ENCODE measurements around the gene LRRC55.

Gene LRRC55

DNA sequence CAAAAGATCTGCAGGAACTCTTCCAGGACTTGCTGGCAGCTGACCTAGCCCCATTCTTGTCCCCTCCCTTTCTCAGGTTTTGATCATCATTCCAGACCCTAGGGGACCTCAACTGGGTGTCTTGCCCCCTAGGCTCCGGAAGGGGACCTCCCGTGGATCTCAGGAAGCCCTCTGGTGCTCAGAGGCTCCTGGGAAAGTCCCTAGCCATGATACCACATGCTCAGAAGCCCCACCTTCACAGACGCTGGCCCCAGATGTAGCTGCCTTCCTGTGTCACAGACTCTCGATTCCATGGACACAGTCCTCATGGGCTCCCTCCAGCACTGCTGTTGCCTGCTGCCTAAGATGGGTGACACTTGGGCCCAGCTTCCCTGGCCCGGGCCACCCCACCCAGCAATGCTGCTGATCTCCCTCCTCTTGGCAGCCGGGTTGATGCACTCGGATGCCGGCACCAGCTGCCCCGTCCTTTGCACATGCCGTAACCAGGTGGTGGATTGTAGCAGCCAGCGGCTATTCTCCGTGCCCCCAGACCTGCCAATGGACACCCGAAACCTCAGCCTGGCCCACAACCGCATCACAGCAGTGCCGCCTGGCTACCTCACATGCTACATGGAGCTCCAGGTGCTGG, at the start of gene LRRC55:
Gene LRRC55, plus strand, starts transcription at position 276 of the 628 bp plus-strand sequence. Its CDS starts 70 bp downstream, at position 346.
- no peak for DNase-seq

DNA sequence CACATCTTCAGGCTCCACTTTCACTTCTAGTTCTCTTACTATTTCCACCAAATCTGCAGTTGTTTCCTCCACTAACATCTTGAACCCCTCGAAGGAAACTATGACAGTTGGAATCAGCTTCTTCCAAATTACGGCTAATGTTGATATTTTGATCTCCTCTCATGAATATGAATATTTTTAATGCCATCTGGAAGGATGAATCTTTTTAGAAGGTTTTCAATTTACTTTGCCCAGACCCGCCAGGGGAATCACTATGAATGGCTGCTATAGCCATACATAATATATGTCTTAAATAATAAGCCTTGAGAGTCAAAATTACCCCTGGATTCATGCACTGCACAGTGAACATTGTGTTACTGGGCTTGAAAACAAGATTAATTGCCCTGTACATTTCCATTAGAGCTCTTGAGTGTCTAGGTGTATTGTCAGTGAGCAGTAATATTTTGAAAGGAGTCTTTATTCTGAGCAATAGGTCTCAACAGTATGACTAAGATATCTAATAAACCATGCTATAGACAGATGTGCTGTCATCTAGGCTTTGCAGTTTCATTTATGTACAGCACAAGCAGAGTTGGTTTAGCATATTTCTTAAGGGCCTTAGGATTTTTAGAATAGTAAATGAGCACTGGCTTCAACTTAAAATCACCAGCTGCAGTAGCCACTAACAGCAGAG, 48.3 kb upstream of the LRRC55 start:
- no peak for DNase-seq

DNA sequence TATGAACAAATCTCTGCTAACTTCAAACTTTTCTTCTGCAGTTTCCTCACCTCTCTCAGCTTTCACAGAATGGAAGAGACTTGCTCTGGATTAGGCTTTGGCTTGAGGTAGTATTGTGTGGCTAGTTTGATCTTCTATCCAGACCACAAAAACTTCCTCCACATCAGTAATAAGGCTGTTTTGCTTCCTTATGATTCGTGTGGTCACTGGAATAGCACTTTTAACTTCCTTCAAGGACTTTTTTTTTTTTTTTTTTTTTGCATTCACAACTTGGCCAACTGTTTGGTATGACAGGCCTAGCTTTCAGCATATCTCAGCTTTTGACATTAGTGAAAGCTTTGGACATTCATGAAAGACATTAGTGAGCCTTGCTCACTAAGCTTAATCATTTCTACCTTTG, 47.5 kb upstream of the LRRC55 start:
- no peak for DNase-seq

DNA sequence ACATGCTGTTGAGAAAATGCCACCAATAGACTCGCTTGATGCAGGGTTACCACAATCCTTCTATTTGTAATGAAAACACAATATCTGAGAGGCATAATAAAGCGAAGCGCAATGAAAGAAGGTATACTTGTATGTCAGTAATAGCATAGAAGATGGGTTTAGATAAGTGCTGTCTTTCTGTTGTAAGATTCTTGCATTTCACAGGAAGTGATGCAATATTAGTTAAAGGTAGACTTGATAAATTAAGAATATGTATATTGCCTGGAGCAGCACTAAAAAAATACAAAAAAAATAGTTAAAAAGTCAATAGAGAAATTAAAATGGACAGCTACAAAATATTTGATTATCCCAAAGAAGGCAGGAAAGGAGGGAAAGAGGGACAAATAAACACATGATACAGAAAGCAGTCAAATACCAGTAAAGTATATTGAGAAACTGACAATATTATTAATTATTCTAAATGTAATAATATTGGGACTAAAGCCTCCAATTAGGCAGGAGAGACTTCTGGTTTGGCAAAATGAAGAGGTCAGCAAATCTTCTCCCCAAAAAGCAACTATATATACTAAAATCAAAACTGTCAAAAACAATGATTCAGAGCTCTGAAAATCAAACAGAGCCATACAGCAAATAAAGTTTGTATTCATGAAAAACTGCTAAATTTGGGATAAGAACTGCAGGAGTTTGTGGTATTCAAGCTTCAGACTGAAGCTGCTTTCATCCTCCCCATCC, 46.6 kb upstream of the LRRC55 start:
- DNase-seq = no peak

- DNase-seq = no peak
Measured at GRCh38 chr11:57140568-57140967, 41.2 kb upstream of the LRRC55 start.

GRCh38 chr11:57143459-57143858, 38.3 kb upstream of the LRRC55 start:
- no peak for DNase-seq

DNA sequence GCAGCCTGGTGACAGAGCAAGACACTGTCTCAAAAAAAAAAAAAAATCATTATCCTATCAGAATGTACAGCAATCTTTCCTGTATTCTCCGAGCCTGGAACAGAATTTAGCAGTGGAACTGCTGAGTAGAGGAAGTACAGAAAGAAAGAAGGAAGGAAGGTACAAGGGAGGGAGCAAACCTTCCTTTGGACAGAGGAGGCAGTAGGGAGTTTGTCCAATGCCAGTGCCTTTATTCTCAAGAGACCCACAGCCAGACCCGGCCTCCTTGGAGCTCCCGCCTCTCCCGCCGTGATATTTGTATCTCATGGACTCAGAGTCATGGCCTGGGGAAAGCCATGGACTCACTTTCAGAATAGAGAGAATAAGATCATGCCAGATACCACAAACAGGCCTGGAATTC, 37.7 kb upstream of the LRRC55 start:
- no peak for DNase-seq

- DNase-seq = no peak
Measured at GRCh38 chr11:57144531-57145320, 37.0 kb upstream of the LRRC55 start.

DNA sequence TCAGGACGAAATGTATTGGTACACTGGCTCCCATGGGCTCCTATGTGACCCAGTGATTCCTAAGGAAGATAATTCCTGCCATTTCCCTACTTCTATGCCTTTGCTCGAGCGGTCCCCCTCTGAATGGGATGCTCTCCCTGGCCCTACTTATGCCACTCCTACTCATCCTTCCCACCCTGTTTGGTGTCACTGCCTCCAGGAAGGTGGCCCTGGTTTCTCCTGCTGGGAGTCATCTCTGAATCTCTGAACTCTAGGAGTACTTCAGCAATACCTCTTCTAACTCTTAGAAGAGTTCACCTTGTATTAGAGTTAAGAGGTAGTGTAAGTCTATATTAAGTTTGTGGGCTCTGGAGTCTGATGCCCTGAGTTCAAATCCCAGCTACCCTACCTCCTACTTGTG, 35.5 kb upstream of the LRRC55 start:
- no peak for DNase-seq

GRCh38 chr11:57148621-57149020, 33.1 kb upstream of the LRRC55 start:
- DNase-seq = no peak

DNA sequence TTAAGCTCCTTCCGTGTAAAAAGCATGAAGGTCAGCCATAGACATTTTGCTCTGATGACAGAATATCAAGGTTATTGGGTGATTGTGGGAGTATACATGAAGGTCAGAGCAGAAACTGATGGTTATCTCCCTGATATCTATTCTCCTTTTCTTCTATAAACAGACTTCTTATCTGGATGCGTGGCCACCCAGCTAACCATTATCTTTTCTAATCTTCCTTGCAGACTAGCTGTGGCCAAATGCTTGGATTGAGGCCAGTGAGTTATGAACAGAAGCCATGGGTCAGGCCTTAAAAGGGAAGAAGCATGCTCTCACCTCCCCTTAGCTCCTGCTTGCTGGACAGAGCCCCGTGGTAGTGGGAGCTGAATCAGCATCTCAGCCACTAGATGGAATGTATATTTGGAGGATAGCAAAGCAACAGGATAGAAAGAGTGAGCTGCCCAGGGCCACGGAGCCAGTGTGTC, 31.3 kb upstream of the LRRC55 start:
- DNase-seq = no peak

GRCh38 chr11:57152134-57152533, 29.6 kb upstream of the LRRC55 start:
- no peak for DNase-seq

- DNase-seq = no peak
Measured at GRCh38 chr11:57153448-57153847, 28.3 kb upstream of the LRRC55 start.

DNA sequence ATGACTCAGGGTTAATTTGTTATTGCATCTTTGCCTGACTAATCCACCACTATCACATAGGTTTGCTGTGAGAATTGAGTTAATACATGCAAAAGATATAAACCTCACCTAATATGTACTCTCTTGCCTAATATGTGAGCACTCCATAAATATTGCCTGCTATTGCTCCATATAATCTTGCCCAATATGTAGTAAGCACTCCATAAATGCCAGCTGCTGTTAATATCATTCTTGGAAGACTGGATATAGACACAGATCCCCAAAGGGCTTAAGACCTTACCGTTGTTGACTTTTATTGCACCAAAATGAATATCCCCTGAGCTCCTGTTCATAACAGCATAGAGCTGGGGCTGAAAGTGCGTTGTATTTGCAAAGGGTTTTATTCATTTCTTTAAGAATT, 27.0 kb upstream of the LRRC55 start:
- DNase-seq = no peak

- DNase-seq = no peak
Measured at GRCh38 chr11:57155400-57155799, 26.4 kb upstream of the LRRC55 start.

DNA sequence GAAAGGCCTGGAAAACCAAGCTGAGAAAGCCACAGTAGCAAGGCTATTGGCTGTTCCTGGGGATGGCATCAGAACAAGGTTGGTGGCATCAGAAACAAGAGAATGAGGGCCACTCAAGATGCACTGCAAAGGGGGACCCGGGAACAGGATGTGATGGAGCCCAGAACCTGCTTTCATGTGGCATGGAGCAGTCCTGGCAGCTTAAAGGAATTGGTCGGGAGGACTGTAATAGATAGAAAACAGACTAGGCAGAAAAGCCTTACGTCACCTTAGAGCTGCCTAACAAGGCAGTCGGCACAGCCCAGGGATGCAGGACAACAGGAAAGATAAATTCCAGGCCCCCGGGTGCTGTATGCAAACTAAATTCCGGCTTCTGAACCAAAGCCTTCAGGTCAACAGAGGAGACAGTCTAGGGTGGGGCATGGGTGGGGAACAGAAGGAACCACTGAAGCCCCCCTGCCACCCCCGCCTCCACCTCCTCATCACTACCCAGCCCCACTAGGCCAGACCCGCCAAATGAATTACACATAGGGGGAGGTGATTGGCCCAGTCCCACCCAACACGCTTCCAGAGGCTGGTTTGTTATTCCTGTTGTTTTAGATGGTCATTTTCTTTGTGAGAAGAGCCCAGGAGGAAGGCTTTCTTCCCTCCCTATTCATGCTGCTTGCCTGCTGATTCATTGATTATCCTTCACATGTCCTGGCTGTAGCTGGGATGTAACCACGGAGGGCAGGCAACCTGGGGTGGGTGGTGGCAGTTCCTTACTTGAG, 25.7 kb upstream of the LRRC55 start:
- DNase-seq = no peak

DNA sequence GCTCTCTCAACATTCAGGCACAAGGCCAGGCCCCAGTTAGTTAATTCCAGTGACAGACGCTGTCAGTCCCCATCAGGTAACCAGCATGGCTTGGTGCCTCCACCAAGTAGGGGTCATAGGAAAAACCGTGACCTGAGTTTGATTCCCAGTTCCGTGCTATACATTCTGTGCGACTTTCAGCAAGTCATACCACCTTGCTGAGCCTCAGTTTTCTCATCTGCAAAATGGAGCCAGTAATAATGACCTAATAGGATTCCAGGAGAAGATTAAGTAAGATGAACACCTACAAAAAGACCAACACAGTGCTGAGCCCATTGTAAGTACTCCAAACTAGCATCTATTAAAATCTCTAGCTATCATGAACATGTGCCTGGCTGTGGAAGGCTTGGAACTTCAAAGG, 24.8 kb upstream of the LRRC55 start:
- no peak for DNase-seq

GRCh38 chr11:57157624-57158023, 24.1 kb upstream of the LRRC55 start:
- no peak for DNase-seq

DNA sequence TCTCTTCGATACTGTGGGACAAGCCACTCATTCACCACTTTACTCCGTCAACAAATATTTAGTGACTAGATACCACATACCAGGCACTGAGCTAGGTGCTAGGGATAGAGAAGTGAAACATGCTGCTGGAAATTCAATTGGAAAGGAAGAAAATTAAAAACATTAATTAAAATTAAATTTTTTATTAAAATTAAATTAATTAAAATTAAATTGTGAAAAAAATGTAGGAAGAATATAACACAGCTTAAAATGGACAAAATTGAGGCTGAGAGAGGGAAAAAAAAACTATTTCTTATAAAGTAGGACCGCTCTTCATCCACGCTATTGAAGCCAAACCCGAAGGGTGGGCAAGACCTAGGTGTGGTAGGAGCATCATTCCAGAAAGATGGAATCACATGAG, 23.6 kb upstream of the LRRC55 start:
- no peak for DNase-seq

- no peak for DNase-seq
Measured at GRCh38 chr11:57158599-57158998, 23.2 kb upstream of the LRRC55 start.

GRCh38 chr11:57160665-57161064, 21.1 kb upstream of the LRRC55 start:
- DNase-seq = no peak

- DNase-seq = no peak
Measured at GRCh38 chr11:57161351-57161750, 20.4 kb upstream of the LRRC55 start.
